A673 (cell line): ENCODE measurements around the gene C10orf90.

Experiments
- EZH2 ChIP-seq: fragments of 200-600 bp; sonication (generic); IDR thresholded peaks from 2 replicates; pipeline ENCODE4 v1.6.1; 2017; ENCODE audit warnings: borderline replicate concordance, low read depth, mild to moderate bottlenecking, mixed read lengths, antibody characterized with exemption, low read length; ENCODE audit not compliant: poor library complexity, severe bottlenecking
- TF ChIP-seq, protein P1 (sequence below): fragments of 300-800, 200-600 bp; sonication (generic); conservative IDR thresholded peaks from 2 replicates; pipeline ENCODE4 v1.5.1; 2017; ENCODE audit warnings: low read depth, mild to moderate bottlenecking, antibody characterized with exemption, low read length, moderate library complexity, mixed read lengths

DNA sequence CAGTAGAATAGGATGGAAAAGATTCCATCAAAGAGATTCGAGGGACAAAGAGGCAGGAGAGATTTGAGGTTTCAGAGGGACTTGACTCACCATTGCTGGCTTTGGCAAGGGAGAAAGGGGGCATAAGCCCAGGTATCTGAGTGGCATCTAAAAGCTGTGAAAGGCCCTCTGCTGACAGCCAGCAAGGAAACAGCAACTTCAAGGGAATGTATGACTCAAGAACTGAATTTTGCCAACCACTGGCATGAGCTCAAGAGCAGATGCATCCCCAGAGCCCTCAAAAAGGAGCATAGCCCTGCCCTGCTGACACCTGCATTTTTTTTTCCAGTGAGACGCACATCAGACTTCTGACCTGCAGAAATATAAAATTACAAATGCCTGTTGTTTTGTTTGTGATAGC is 262.7 kb downstream of the C10orf90 start:
- TF ChIP-seq, protein P1, sequence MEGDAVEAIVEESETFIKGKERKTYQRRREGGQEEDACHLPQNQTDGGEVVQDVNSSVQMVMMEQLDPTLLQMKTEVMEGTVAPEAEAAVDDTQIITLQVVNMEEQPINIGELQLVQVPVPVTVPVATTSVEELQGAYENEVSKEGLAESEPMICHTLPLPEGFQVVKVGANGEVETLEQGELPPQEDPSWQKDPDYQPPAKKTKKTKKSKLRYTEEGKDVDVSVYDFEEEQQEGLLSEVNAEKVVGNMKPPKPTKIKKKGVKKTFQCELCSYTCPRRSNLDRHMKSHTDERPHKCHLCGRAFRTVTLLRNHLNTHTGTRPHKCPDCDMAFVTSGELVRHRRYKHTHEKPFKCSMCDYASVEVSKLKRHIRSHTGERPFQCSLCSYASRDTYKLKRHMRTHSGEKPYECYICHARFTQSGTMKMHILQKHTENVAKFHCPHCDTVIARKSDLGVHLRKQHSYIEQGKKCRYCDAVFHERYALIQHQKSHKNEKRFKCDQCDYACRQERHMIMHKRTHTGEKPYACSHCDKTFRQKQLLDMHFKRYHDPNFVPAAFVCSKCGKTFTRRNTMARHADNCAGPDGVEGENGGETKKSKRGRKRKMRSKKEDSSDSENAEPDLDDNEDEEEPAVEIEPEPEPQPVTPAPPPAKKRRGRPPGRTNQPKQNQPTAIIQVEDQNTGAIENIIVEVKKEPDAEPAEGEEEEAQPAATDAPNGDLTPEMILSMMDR = no peak
- TF ChIP-seq EZH2 = no peak
